HUES48 (cell line): ENCODE data around the gene MZT2B.
"Not testable (repeated sequence)": the region's sequence is repeated elsewhere in the genome, so short reads cannot be mapped to it uniquely, and the experiment has no call there.

ENCODE experiments used
- H3K27ac ChIP-seq: one replicate; pipeline ENCODE4 v1.7.0; 2013; ENCODE audit warnings: low read depth, low read length, inconsistent platforms
- H3K27me3 ChIP-seq: 2 replicates; pipeline ENCODE4 v1.6.1; 2013; ENCODE audit warnings: mild to moderate bottlenecking, low read length; ENCODE audit not compliant: control insufficient read depth, insufficient read depth
- H3K36me3 ChIP-seq: 2 replicates; pipeline ENCODE4 v1.6.1; 2013; ENCODE audit warnings: low read length; ENCODE audit not compliant: control insufficient read depth, insufficient read depth
- H3K4me1 ChIP-seq: 2 replicates; pipeline ENCODE4 v1.6.1; 2013; ENCODE audit warnings: mild to moderate bottlenecking, low read length; ENCODE audit not compliant: control insufficient read depth, insufficient read depth
- H3K4me3 ChIP-seq: 2 replicates; pipeline ENCODE4 v1.5.1; 2013; ENCODE audit warnings: mild to moderate bottlenecking, low read depth, low read length
- H3K9ac ChIP-seq: 2 replicates; pipeline ENCODE4 v1.6.1; 2013; ENCODE audit warnings: mild to moderate bottlenecking, low read depth, low read length, moderate library complexity
- H3K9me3 ChIP-seq: 2 replicates; pipeline ENCODE4 v1.6.1; 2013; ENCODE audit warnings: low read length; ENCODE audit not compliant: control insufficient read depth, insufficient read depth

The MZT2B gene

DNA sequence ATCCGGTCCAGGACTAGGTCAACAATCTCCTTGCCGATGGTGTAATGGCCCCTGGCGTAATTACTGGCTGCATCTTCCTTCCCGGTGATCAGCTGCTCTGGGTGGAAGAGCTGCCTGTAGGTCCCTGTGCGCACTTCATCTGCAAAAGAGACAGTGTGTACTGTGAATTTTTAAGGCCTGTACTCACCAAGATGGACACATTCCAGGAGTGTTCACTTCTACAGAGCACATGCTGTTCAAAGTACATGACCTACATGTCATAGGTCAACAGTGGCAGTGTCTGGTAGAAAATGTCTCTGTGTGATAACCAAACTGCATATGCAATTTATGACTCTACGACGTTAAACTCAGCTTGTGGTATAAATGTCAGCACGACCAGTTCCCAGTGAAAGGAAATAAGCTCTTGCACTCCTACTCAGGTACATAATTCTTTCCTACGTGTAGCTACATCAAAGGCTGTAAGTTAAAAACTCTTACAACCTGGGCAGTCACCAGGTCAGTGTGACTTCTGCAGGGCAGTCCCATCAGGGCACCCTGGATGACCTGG lies 13.1 kb downstream of the MZT2B start:
- not testable (repeated sequence) for H3K4me3 ChIP-seq

DNA sequence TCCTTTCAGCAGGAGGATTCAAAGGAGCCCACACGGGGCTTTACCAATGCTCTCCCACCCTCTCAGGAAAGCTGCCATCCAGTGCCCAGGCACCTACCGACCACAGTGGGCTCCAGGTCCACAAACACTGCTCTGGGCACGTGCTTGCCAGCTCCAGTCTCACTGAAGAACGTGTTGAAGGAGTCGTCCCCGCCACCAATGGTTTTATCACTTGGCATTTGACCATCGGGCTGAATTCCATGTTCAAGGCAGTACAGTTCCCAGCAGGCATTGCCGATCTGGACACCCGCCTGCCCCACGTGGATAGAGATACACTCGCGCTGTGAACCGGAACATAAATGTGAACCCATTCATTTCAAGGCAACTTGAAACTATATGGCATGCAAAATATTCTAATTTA lies 14.0 kb downstream of the MZT2B start:
- not testable (repeated sequence) for H3K4me3 ChIP-seq, H3K27me3 ChIP-seq, H3K27ac ChIP-seq, H3K9me3 ChIP-seq, H3K4me1 ChIP-seq, H3K9ac ChIP-seq, H3K36me3 ChIP-seq

More for the DNA sequence above, 13.1 kb downstream of the MZT2B start:
- H3K9me3 ChIP-seq, H3K36me3 ChIP-seq, H3K9ac ChIP-seq, H3K4me1 ChIP-seq, H3K27ac ChIP-seq, H3K27me3 ChIP-seq: not testable (repeated sequence)

DNA sequence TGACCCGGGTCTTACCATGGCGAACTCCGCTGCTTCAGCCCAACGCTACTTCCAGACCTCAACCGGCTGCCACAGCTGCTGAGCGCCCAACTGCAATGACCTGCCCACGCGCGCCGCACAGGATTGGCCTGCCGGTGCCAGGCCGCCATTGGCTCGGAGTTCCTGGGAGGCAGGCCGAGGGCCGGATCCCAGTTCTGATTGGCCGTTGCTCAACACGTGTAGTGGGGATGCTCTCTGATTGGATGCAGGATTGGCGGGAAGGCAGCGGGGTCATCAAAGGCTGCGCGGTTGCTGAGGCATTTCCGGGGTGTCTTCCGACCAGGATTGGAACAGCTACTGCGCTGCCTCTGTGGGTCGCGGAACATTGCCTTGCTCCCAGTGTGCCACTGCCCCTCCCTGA lies 16.3 kb downstream of the MZT2B start, which contains the start of gene TUBA3E:
TSS of gene TUBA3E (minus strand) at position 97 of the 400 bp plus-strand sequence. CDS start at position 18, 79 bp downstream.
- no peak within 1 kb of the TSS for H3K27ac ChIP-seq
- no peak within 1 kb of the TSS for H3K9ac ChIP-seq
- no peaks in the 10 kb centered on the region for H3K4me1 ChIP-seq
- no peaks in the 10 kb centered on the region for H3K36me3 ChIP-seq
- no peaks in the 10 kb centered on the region for H3K27me3 ChIP-seq
- H3K4me3 ChIP-seq = no peak within 1 kb of the TSS
- no peaks in the 10 kb centered on the region for H3K9me3 ChIP-seq

DNA sequence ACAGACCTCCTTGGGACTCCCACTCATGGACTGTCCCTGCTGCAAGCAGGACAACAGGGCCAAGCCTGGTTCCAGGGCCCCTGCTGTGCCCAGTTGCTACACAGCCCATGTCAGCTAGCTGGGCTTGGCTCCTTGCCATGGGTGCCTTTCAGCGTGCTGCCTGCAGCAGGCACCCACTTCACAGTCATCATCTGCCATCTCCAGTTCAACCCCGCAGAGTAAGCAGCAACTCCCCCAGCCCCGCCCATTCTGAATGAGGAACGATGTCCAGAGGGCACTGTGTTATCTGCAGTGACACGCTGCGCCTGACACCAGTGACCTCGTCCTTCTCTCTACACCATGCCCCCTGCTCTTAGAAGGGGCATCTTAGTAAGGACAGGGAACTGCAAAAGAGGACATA lies 20.5 kb downstream of the MZT2B start:
- not testable (repeated sequence) for H3K36me3 ChIP-seq, H3K9ac ChIP-seq, H3K9me3 ChIP-seq, H3K4me1 ChIP-seq, H3K27me3 ChIP-seq, H3K27ac ChIP-seq, H3K4me3 ChIP-seq

DNA sequence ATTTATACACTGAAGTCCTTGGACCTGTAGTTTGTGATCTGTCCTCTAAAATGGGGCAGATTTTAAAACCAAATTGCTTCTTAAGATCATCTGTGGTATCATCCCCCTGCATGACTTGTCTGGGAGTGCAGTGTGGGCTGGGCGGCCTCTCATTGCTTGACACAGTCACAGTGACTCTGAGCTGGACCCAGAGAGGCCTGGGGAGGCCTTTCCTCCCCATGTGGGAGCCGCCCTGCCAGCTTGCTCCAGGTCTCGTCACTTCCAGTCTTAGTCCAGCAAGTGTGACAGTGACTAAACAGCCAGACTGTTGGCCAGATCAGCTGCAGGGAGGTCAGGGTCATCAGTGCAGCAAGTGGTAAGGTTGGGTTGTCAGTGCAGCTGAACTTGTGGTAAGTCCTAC lies 21.1 kb downstream of the MZT2B start:
- not testable (repeated sequence) for H3K9me3 ChIP-seq

DNA sequence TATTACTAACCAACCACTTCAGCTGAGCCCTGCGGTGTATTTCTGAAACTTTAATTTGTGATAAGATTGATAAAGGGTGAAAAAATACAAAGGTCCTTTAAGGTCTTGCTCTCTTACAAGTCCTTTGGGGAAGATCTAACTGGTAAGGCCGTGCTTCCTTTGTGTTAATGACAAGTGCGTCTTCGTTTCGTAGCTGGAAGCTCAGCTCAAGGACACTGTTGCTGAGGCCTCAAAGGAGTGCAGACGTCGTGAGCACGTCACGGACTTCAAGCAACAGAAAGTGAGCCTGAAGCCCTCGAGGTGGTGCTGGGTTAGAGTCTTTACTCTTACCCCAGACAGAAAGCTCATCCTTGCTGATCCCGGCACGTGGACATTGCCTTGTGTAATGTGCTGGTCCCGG lies 25.0 kb downstream of the MZT2B start:
- H3K9ac ChIP-seq, H3K9me3 ChIP-seq, H3K27ac ChIP-seq, H3K4me1 ChIP-seq, H3K27me3 ChIP-seq, H3K36me3 ChIP-seq, H3K4me3 ChIP-seq: not testable (repeated sequence)

More for the DNA sequence above, 21.1 kb downstream of the MZT2B start:
- not testable (repeated sequence) for H3K27me3 ChIP-seq, H3K9ac ChIP-seq, H3K4me1 ChIP-seq, H3K27ac ChIP-seq, H3K4me3 ChIP-seq, H3K36me3 ChIP-seq

DNA sequence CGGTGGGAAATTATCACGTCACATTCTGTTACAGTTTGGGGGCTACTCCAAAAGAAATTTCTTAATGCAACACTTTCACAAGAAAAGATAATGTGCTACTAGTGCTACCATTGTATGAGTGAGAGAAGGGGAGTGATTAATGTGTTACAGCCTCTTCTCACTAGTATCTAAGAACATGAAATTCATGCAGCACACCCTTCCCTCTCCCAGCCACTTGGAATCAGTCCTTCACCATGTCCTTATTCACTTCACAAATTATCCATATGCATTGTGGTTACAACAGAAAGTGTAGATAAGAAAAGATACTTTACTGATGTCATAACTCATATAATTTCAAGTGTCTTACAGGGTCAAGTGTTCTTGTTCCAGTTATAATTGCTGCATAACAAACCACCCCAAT lies 37.1 kb downstream of the MZT2B start:
- not testable (repeated sequence) for H3K27ac ChIP-seq, H3K27me3 ChIP-seq, H3K9me3 ChIP-seq

DNA sequence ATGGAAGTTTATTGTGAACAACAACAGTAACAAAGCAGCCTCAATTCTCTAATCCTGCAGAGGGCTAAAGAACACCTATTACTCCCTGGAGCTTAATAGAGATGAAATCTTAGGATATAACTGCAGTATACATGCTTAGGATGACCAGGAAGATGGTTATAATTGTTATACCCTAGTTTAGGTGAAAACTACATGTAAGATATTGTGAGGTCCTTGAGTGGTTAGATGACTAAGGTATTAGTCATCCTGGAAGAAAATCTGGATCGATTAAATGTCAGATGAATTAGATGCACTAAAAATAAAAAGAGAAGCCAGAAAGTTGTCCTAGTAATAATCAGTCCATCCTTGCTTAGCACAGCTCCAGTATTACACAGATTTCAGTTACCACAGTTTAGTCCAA lies 38.4 kb downstream of the MZT2B start:
- H3K27me3 ChIP-seq, H3K36me3 ChIP-seq, H3K4me3 ChIP-seq, H3K9ac ChIP-seq, H3K27ac ChIP-seq, H3K9me3 ChIP-seq, H3K4me1 ChIP-seq: not testable (repeated sequence)

More for the DNA sequence above, 37.1 kb downstream of the MZT2B start:
- not testable (repeated sequence) for H3K4me1 ChIP-seq, H3K9ac ChIP-seq, H3K36me3 ChIP-seq, H3K4me3 ChIP-seq

DNA sequence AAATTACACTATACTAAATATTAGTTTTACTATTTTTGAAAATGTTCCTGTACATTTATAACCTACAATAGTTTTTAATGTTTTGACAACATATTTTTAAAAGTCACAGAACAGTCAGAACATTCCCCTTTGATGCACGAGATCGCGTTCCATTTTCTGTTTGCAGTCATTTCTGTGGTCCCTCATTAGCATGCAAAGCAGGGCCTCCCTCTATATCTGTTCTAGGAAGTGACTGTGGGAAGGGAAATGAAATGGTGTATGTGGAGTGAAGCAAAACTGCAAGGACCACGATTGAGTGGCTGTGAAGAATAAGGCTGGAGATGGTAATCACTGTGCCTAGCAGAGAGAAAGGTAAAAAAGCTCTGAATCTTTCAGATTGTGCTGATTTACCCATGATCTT lies 40.5 kb downstream of the MZT2B start:
- not testable (repeated sequence) for H3K4me3 ChIP-seq, H3K27ac ChIP-seq, H3K36me3 ChIP-seq, H3K9ac ChIP-seq, H3K27me3 ChIP-seq, H3K4me1 ChIP-seq, H3K9me3 ChIP-seq

DNA sequence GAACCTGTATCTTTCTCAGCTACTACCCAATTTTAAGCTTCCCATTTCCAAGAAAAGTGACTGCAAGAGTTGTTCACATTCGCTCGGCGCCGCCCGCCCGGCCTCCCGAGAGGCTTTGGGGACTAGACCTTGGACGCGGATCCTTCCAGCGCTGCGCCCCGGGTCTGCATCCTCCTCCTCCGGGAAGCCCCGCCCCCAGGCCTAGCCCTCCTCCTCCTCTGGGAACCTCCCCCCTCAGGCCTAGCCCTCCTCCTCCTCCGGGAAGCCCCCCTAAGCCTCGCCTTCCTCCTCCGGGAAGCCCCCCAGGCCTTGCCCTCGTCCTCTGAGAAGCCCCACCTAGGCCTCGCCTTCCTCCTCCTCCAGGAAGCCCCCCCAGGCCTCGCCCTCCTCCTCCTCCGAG lies 45.9 kb downstream of the MZT2B start:
- not testable (repeated sequence) for H3K9me3 ChIP-seq, H3K27me3 ChIP-seq, H3K4me3 ChIP-seq, H3K27ac ChIP-seq, H3K4me1 ChIP-seq, H3K36me3 ChIP-seq, H3K9ac ChIP-seq

DNA sequence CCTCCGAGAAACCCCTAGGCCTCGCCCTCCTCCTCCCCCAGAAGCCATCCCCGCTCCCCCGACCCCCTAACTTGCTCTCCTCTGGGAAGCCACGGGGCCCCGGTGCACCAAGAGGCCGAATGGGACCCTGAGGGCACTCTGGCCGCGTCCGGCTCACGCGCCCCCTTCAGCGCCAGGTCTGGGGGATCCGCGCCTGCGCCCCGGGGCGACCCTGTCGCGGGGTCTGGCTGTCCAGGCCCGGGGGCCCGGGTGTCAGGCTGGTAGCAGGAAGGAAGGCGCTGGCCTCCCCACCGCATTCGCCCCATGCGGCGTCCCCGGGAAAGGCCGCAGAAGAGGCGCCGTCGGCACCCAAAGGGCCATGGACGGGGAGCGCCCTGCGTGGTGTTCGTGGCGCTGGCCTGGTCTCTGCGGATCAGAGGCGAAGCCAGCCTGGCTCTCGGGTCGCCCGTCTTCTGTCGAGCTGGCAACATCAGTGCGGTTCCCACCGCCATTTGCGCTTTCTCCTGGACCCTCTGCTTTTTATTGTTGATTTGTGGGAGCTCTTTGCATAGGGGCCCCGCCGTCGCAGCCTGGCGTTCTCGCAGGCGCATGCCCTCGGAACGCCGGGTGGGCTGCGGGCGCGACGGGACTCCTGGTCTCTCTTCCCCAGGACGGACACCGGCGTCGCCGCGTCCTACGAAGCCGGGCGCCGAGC lies 46.6 kb downstream of the MZT2B start:
- H3K36me3 ChIP-seq, H3K4me3 ChIP-seq, H3K27ac ChIP-seq, H3K4me1 ChIP-seq, H3K9ac ChIP-seq, H3K27me3 ChIP-seq, H3K9me3 ChIP-seq: not testable (repeated sequence)

DNA sequence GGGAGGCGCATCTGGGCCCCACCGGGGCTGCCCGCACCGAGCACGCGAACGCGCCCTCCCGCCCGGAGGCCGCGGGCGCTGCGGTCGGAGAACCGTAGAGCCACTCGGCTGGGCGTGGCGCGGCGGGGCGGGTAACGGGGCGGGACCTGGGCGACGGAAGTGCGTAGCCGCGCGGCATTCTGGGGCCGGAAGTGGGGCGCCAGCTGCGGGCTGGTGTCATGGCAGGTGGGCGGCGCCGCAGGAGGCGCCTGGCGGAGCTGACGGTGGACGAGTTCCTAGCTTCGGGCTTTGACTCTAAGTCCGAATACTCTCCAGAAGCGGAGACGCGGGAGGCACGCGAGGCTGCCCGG lies 47.1 kb downstream of the MZT2B start:
- H3K9ac ChIP-seq, H3K9me3 ChIP-seq, H3K27ac ChIP-seq, H3K27me3 ChIP-seq, H3K4me1 ChIP-seq, H3K4me3 ChIP-seq, H3K36me3 ChIP-seq: not testable (repeated sequence)
